GM18858 (cell line): ENCODE results near the gene GPR62.

ENCODE experiments used
- ATAC-seq: cut with Tn5 transposase; IDR thresholded peaks from one replicate; pipeline ENCODE4 v1.9.1; 2021; ENCODE audit not compliant: unreplicated experiment

GPR62 gene

GRCh38 chr3:51968883-51969678, 13.9 kb downstream of the GPR62 start:
- no peak for ATAC-seq

GRCh38 chr3:51969841-51970240, 14.7 kb downstream of the GPR62 start:
- ATAC-seq, result no peak

GRCh38 chr3:51970606-51971300, 15.6 kb downstream of the GPR62 start:
- ATAC-seq, result no peak

GRCh38 chr3:51971350-51971749, 16.2 kb downstream of the GPR62 start:
- no peak for ATAC-seq

GRCh38 chr3:51974277-51974962, 19.2 kb downstream of the GPR62 start:
- ATAC-seq, result no peak

DNA sequence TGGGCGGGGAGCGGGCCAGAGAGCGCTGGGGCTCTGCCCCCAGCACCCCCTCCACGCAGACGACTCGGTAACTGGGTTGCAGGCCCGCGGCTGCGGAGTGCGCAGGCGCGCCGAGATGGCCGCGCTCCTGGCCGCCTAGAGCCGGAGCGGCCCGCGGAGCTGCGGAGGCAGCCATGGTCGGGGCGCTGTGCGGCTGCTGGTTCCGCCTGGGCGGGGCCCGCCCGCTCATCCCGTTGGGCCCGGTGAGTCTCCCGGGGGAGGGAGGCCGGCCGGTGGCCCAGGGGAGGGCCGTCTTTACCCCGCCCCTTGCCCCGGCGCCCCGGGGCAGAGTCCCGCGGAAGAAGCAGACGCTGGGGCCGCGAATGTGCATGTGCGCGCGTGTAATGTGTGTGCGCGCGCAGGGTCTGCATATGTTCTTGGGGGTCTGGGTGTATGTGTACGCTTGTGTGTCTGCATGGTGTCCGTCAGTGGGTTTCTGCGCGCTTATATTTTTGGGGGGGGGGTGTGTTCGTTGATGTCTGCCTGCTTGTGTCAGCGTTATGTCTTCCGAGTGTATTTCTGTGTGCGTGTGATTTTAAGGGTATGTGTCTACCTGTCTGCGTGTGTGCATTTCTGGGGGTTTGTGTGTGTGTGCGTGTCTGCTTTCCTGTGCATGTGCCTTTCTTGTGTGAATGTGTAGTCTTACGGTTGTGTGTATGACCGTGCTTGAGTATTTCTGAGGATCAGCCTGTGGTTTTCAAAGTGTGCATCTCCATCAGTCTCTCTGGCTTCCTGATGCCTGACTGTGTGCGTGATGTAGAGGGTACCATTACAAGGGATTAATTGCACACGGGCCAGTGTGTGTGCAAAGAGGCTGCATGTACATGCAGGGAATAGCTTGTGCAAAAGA, 20.0 kb downstream of the GPR62 start, which contains the start of gene ABHD14A:
ABHD14A (plus strand) TSS at position 102 of the 889 bp plus-strand sequence; CDS start at position 174, 72 bp downstream.
- peak; percentile 39 for ATAC-seq

DNA sequence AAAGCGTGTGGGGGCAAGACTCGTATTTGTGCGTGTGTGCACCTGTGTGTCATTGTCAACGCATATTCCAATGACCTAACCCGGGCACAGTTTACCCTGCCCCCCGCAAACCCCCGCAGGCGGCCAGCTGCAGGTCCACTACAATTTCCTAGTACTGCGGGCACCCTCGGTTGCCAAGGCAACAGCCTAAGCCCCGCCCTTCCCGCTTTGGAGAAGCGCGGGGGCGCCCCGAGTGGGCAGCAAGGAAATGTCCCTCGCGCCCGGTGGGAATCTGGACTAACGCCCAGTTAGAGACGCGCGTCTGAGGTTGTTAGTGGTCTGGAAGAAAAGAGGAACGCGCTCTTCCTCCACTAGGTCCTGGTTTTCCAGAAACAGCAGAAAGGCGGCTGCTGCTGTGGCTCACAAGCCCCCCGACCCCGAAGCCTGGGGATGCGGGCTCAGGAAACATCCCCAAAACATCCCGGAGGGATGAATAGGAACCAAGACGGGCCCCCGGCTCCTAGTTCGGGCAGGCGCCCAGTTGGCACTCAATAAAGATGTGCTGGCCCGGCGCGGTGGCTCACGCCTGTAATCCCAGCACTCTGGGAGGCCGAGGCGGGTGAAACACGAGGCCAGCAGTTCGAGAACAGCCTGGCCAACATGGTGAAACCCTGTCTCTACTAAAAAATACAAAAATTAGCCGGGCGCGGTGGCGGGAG, 20.8 kb downstream of the GPR62 start:
- ATAC-seq, result no peak

- ATAC-seq, result no peak
These were observed 22.4 kb downstream of the GPR62 start for GRCh38 chr3:51977446-51978142.

- no peak for ATAC-seq
These were observed 22.9 kb downstream of the GPR62 start for GRCh38 chr3:51978143-51978502.

GRCh38 chr3:51980253-51980652, 25.1 kb downstream of the GPR62 start:
- ATAC-seq, result no peak

GRCh38 chr3:51982352-51982837, 27.2 kb downstream of the GPR62 start:
- ATAC-seq, result peak; percentile 31

DNA sequence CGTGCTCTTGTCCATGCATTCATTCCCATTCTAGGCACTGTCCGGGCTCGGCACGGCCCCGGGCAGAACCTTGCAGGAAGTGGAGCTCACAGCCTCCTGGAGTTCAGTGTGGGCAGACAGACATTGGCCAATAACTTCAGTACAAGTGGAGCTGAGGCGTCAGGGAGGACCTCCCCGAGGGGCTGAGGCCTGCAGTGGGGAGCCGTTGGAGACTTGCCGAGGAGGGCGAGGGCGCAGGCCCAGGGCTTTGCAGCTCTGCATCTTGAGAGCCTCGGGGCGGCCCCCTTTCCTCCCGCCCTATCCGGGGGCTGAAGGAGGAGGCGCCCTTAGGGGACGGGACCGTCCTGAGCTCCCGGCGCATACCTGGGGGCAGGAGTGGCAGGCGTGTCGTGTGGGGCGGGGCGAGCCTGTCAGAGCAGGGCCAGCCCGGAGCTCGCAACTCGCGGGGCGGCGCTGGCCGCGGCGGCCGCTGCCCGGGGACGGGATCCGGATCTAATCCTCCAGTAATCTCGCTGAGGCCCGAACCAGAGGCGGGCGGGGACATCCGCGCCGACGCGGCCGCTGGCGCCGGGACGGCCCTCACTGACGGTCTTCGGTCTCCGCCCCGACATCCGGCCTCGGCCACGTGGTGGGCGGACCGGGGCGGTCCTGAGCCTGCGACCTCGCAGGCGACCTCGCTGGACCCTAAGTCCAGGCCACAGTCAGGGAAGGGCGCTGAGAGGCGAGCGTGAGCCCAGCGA, 27.8 kb downstream of the GPR62 start, which contains the start of gene ACY1:
ACY1 (plus strand) TSS at position 698 of the 740 bp plus-strand sequence. CDS start 530 bp downstream, outside the sequence.
- ATAC-seq, result peak; percentile 57

- no peak for ATAC-seq
These were observed 28.5 kb downstream of the GPR62 start for GRCh38 chr3:51983578-51984268.

DNA sequence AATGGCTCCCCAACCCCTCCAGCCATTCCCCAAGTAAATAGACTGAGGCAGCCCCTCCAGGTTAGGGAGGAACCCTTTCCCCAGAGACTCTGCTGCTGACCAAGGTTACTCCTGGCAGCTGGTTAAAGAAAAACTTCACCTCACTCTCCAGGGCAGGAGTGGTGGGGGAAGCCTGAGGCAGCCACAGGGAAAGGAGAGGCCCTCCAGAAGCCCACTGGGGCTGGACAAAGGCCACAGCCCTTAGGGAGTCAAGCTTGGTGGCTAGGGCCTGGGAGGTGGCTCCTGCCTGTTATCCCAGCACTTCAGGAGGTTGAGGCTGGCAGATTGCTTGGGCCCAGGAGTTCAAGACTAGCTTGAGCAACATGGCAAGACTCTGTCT, 29.1 kb downstream of the GPR62 start:
- no peak for ATAC-seq

- ATAC-seq, result no peak
These were observed 29.9 kb downstream of the GPR62 start for GRCh38 chr3:51985063-51985462.

GRCh38 chr3:51986010-51986947, 31.1 kb downstream of the GPR62 start:
- ATAC-seq, result no peak

DNA sequence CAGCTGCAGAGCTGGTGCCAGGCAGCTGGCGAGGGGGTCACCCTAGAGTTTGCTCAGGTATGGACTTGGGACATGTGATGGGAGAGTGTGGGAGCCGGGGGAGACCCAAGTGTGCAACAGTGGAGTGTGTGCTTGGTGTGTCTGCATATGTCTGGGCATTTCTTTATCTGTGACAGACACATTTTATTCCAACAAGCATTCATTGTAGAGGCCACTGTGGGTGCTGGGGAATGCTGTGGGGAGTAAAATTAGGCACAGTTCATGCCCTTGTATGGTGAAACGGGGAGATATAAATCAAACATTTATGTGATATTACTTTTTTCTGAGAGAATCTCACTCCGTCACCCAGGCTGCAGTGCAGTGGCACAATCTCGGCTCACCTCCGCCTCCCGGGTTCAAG, 32.4 kb downstream of the GPR62 start:
- ATAC-seq, result no peak
